Left cardiac atrium (tissue), 4 donors: ENCODE results near the gene GALNT9. TPM values are rescaled to one million over a fixed set of nuclear protein-coding genes. Genes with fewer than 3 reads are reported as not detected.
"Not testable (repeated sequence)": the region's sequence is repeated elsewhere in the genome, so short reads cannot be mapped to it uniquely, and the experiment has no call there.

Experiments
- ATAC-seq, 2 donors: fragments of 200-7000 bp; cut with Tn5 transposase; one replicate each; pipeline ENCODE4 v1.9.1; 2020; ENCODE audit warnings: mild to moderate bottlenecking in 2 of 2, moderate library complexity in 2 of 2
- DNase-seq: peaks from one replicate; pipeline ENCODE4 v3.0.0-alpha.2; 2020
- intact Hi-C, 2 donors: fragments of 100-400 bp; cut with DNase I; formaldehyde crosslinking; loops; one replicate each; pipeline versions ENCODE4 v1.14.1 to v1.15.1; 2022 to 2023
- total RNA-seq, 2 donors: library from RNA; stranded (reverse); fragmentation: NEBNext Ultra II Directional; extraction: Animal tissue kit (Norgen Biotek cat#: 25700); gene quantifications; one replicate each; pipeline ENCODE4 v1.2.1, GENCODE V29; 2021
- donor health status: DM: no; HTN: yes; CAD: no.
- donor health status: DM: no; HTN: yes; CAD: no; lungs with severe emphysema.
- donor health status: DM: yes; HTN: yes; CAD: no.
- donor health status: Dilated cardiomyopathy.

The GALNT9 gene
- total RNA-seq, 2 donors from 2014 or later, result 2.6 to 2.7 TPM

- ATAC-seq (no peak), DNase-seq (no peak)
- intact Hi-C loops, result no loop called here
These were observed 126.3 kb downstream of the GALNT9 start for GRCh38 chr12:132202929-132203721.

DNA sequence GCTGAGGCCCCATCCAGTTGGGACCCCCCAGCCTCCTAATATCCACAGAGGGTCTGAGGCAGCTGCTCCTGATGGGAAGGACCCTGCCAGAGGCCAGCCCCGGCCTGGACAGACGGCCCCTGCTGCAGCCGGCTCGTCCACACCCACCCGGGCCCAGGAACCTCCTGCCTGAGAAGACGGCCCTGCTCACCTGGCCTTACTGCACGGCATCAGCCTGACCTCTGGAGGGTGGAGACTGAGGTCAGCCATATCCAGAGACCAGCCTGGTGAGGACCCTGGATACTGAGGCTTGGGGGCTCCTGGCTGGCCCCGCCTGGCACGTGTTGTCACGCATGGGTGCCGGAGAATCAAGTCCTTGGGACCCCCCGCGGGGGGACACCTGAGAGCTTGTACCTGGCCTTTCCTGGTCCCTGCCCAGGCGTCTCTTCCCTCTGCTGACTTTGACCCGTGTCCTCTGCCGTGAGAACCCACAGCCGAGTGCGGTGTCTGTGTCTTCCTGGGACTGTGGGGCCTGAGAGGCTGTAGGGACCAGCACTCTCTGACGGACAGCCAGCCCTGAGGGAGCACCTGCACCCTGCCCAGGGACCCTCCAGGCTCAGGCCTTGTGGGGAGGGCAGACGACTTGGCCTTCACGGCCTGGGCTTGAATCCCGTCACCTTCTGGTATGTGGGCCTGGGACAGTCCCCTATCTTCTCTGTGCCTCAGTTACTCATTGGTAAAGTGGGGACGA, 127.8 kb downstream of the GALNT9 start:
- DNase-seq (no peak), ATAC-seq (no peak)
- intact Hi-C loops, result no loop called here

GRCh38 chr12:132200800-132201199, 128.6 kb downstream of the GALNT9 start:
- intact Hi-C loops, result no loop called here
- no peak for DNase-seq
- ATAC-seq, result no peak

- no peak for DNase-seq
- intact Hi-C loops, result no loop called here
- ATAC-seq, result no peak
These were observed 129.7 kb downstream of the GALNT9 start for GRCh38 chr12:132199526-132200319.

DNA sequence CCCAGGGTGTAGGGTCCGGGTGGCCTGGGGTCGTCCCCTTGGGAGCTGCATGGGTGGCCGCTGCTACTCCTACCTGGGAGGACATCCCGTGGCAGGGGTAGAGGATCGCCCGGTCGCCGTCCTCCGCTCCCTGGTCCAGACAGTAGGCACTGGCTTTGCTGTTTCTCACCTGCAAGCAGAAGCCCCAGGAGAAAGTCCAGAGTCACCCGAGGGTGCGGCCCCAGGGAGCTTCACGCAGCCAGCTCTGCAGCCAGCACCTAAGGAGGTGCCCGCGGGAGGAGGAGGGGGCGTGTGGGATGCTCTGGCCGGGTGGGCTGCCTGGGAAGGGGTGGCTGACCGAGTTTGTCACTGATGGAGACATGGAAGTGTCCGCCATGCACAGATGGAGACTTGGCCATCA, 130.3 kb downstream of the GALNT9 start:
- DNase-seq, result no peak
- intact Hi-C loops, result no loop called here
- ATAC-seq, result no peak

GRCh38 chr12:132197581-132198354, 131.6 kb downstream of the GALNT9 start:
- DNase-seq (peak; percentile 42), ATAC-seq (peak; percentile 21 to 75)
- intact Hi-C loops, result no loop called here

DNA sequence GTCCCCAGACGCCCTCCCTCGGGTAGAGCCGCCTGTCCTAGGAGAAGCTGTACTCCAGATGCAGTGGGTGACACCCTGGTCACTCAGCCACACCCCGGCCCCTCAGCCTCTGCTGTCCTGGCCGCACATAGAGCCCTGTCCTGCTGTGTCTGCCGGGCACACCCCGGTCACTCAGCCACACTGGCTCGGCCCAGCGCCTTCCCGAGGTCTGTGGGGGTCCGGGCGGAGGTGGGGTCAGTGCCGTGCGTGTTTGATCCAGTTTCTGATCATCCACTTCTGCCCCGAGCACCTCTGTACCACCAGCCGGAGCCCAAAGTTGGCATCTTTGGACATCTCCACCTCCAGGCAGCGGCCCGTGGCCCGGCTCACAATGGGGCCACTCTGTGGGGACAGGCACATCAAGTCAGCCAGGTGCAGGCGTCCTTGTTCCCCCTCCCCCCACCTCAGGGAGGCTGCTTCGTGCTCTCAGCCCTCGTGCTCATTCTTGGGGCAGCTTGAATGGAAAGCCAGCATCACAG, 132.5 kb downstream of the GALNT9 start:
- DNase-seq, result no peak
- ATAC-seq, result no peak
- intact Hi-C loops, result no loop called here

DNA sequence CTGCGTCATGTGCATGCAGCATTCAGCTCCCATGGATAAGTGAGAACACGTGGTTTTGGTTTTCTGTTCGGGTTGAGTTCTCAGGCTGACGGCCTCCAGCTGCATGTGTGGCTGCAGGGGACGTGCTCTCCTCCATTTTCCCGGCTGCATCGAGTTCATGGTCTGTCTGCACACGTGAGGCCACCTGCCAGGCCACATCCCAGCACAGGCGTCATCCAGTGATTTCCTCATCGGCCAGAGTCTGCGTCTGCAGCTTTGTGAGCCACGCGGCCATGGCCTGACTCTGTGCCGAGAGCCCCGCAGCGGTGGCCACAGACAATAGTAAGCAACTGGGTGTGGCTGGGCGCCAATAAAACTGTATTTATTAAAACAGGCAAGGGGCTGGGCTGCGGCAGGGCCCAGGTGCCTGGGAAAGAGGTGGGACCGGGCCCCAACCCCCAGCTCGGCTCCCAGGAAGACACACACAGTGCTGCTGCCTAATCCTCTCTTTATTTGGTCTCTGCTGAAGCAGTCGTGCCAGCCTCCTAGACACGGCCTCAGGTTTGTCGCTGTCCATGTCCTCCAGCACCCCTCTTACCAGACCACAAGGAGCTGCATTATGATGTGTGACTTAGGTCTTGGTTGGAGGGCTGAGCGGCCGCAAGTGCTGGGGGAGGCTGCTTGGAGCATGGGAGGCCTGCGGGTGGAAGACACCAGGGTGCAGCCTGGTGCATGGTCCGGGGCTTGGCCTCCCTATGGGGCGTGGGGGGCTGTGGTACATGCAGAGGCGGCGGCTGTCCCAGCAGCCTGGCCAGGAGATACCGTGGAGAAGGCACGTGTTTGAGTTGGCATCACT, 133.1 kb downstream of the GALNT9 start:
- no peak for ATAC-seq
- DNase-seq, result no peak
- intact Hi-C loops, result no loop called here

DNA sequence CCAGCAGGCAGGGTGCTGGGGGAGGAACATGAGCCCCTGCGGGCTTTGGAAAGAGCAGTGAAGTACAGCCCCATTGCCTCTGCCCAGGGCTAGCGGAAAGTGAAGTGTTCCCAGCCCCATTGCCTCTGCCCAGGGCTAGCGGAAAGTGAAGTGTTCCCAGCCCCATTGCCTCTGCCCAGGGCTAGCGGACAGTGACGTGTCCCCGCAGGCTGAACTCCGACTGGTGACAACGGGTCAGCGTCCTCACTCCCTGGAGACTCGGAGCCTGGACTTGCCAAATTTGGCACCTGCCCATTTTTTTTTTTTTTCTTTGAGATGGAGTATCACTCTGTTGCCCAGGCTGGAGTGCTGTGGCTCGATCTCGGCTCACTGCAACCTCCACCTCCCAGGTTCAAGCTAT, 134.1 kb downstream of the GALNT9 start:
- intact Hi-C loops, DNase-seq, ATAC-seq: not testable (repeated sequence)

DNA sequence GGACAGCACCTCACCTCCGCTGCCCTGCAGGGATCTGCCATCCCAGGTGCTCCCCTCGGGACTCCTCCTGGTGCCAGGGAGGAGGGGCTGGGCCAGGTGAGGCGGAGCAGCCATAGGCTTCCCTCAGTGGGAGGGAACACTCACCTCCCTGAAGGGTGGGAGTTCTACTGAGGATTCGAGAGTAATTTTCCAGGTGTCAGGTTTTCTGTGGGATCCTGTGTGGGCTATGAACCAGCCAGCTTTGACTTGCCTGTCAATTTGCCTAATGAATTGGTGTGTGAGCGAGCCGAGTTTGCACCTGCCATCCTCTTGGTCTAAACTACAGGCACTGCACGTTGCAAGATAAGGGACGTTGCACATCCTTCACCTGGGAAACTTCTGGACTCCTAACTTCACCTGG, 134.8 kb downstream of the GALNT9 start:
- intact Hi-C loops, result no loop called here
- no peak for DNase-seq
- no peak for ATAC-seq

DNA sequence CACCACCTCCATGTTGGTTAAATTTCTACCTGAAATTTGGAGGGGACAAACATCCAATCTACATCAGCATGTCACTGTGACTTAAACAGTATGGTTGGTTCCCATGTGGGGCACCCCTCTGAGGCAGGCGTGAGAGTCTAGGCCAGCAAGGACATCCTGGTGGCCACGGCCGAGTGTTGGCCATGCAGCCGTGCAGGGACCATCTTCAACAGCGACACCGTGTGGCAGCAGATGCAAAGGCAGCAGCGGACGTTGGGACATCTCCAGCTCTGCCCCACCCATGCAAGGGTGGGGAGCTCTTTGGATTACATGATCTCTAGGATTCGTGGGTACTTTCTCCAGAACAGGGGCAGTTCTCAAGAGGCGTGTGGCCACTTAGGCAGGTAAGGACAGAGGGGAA, 135.3 kb downstream of the GALNT9 start:
- no peak for DNase-seq
- no peak for ATAC-seq
- intact Hi-C loops, result no loop called here

DNA sequence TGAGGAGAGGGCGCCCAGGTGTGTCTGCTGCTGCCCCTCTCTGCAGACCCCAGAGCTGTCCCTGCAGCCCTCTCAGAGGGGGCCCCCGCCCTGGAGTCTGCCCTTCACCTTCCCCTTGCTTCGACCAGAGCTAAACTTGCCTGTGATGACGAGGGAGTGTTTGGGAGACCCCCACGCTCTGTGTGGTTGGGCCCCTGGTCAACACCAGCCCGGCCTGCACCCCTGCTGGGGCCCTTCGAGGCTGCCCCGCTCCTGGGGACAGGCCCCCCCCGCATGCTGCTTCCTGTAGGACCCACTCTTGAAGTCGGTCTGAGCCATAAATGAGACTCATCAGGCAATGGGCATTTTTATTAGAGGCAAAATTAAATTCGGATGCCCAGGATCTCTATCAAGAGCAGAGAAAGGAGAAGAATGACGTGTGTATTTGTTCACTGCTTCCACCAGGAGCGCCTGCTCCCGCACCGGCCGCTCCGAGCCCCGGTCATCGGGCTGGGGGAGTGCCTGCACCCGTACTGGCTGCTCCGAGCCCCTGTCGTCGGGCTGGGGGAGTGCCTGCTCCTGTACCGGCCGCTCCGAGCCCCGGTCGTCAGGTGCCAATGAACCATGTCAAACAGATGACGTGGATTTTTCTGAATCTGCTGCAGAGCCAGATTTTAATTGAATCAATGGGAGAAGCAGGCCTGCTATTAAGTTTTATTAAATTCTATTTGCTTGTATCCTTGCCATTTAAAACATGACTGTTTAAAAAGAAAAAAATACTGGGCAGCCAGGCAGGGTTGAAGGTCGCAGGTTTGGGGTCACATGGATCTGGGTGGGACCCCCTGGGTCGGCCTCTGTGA, 137.5 kb downstream of the GALNT9 start:
- no peak for DNase-seq
- intact Hi-C loops, result no loop called here
- no peak for ATAC-seq

DNA sequence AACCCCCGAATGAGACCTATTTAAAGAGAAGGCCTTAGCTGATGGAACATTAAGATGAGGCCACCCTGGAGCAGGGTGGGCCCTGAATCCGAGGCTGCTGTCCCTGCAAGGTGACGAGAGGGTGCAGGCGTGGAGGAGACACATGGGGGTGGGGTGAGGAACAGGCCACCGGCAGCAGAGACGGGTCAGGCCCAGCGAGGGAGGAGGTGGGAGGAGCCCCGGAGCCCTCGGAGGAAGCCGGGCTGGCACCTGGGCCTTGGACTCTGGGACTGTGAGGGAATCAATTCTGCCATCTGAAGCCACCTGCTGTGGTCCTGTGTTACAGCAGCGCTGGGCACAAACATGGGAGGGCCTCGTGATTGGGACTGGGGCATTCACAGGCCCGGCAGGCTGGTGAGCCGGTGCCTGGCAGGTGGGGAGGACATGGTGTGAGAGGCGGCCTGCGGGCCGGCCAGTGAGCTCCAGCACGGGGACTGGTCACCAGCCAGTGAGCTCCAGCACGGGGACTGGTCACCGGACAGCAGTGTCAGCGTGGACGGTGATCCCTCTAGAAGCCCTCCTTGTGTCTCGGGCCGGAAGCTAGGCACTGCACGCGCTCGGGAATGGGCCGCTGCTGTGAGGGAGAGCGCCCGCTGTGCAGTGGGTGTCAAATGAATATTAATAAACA, 138.4 kb downstream of the GALNT9 start:
- intact Hi-C loops, result no loop called here
- DNase-seq (no peak), ATAC-seq (no peak)

- intact Hi-C loops, result no loop called here
- DNase-seq (no peak), ATAC-seq (peak; percentile 24 to 29)
These were observed 139.2 kb downstream of the GALNT9 start for GRCh38 chr12:132190012-132190755.

GRCh38 chr12:132189378-132190011, 139.9 kb downstream of the GALNT9 start:
- peak; percentile 96 to 97 for ATAC-seq
- intact Hi-C loops, result no loop called here
- peak; percentile 94 for DNase-seq

DNA sequence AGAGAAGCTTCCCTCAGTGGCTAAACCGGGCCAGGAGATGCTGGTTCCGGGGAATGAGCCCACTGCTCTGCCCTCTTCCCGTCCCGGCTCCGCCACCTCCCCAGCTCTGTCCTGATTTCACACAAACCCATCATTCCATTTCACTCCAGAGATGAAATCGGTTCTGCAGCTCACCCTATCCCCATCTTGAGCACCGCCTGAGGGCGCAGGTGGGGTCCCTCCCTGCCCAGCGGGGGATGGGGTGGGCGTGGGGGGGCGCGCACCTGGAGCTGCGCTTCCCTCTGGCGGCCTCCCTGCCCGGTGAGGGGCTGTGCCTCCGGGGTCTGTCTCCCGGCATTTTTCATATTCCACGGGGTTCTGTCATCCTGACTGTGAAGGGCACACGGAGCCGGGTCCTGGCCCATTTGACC, 140.5 kb downstream of the GALNT9 start:
- intact Hi-C loops, result no loop called here

More for the DNA sequence above, 140.5 kb downstream of the GALNT9 start:
- DNase-seq (no peak), ATAC-seq (peak in 1 of 2 donors; percentile 1)
